Panc1 (cell line): Measurements from ENCODE around the gene DDX55. TPM values are rescaled to one million over a fixed set of nuclear protein-coding genes. Genes with fewer than 3 reads are reported as not detected.

ENCODE experiments used
- ATAC-seq: fragments of 200-7000 bp; cut with Tn5 transposase; 2 replicates; pipeline ENCODE4 v1.9.1; 2020; ENCODE audit warnings: mild to moderate bottlenecking, moderate library complexity
- BruUV-seq: library from RNA; stranded (reverse); fragments of 400-500 nt; replicated peaks from 2 replicates; lab custom pipeline; 2021; lab: Mats Ljungman, UMichigan
- CTCF ChIA-PET: fragments of 300-600 bp; sonication (Branson Sonifier 250); formaldehyde crosslinking; loops from one replicate; lab custom pipeline; 2022; ENCODE audit warnings: antibody characterized with exemption; lab: Charles Lee
- POLR2A ChIA-PET: fragments of 300-600 bp; sonication (Branson Sonifier 250); formaldehyde crosslinking; loops from one replicate; lab custom pipeline; 2022; ENCODE audit warnings: antibody characterized with exemption; lab: Charles Lee
- DNase-seq: peaks from one replicate; pipeline ENCODE4 v3.0.0-alpha.2; 2010; ENCODE audit warnings: low read depth, low spot score
- H3K27ac ChIP-seq: 2 replicates; pipeline ENCODE4 v1.5.1; 2011; ENCODE audit warnings: mild to moderate bottlenecking, low read length, inconsistent platforms
- H3K27me3 ChIP-seq: fragments of 200-500 bp; sonication (Bioruptor generic); 2 replicates; pipeline ENCODE4 v1.6.0; 2014; ENCODE audit warnings: low read length, inconsistent platforms; ENCODE audit not compliant: control insufficient read depth, insufficient read depth
- H3K36me3 ChIP-seq: fragments of 200-500 bp; sonication (Bioruptor generic); 2 replicates; pipeline ENCODE4 v1.5.1; 2014; ENCODE audit warnings: inconsistent platforms, mild to moderate bottlenecking, low read length, moderate library complexity; ENCODE audit not compliant: control insufficient read depth, insufficient read depth
- H3K4me1 ChIP-seq: 2 replicates; pipeline ENCODE4 v1.5.1; 2011; ENCODE audit warnings: inconsistent platforms, mild to moderate bottlenecking, low read length, moderate library complexity; ENCODE audit not compliant: control insufficient read depth, insufficient read depth
- H3K4me3 ChIP-seq, 2 experiments: 2 replicates each; pipeline ENCODE4 v1.5.1; 2011 to 2012; ENCODE audit warnings: low read depth in 2 of 2, low read length in 2 of 2, mild to moderate bottlenecking in 2 of 2, inconsistent platforms in 1 of 2, moderate library complexity in 1 of 2
- H3K9me3 ChIP-seq: fragments of 200-500 bp; sonication (Bioruptor generic); 2 replicates; pipeline ENCODE4 v1.5.1; 2014; ENCODE audit warnings: low read depth, mild to moderate bottlenecking, inconsistent platforms, low read length, moderate library complexity; ENCODE audit not compliant: control insufficient read depth, insufficient read depth
- POLR2AphosphoS5 ChIP-seq: IDR thresholded peaks from 2 replicates; pipeline ENCODE4 v1.6.1; 2012; ENCODE audit warnings: mild to moderate bottlenecking, low read depth, low read length, moderate library complexity
- SIN3A ChIP-seq: IDR thresholded peaks from 2 replicates; pipeline ENCODE4 v1.6.1; 2012; ENCODE audit warnings: low read depth, mild to moderate bottlenecking, low read length, moderate library complexity, borderline replicate concordance; ENCODE audit not compliant: insufficient read depth
- TCF7L2 ChIP-seq: IDR thresholded peaks from 2 replicates; pipeline ENCODE4 v1.6.1; 2011; ENCODE audit warnings: mild to moderate bottlenecking, low read depth, low read length, inconsistent platforms
- in situ Hi-C: cut with HindIII; loops from 2 replicates; pipeline ENCODE4 v1.10.0; 2016; ENCODE audit warnings: low sequenced_read_pairs, low pct_unique_long_range_greater_than_20kb
- intact Hi-C: fragments of 100-400 bp; cut with micrococcal nuclease; formaldehyde crosslinking; loops from one replicate; pipeline ENCODE4 v1.10.0; 2022; ENCODE audit not compliant: unreplicated experiment
- total RNA-seq: library from RNA; stranded (reverse); gene quantifications from one replicate; pipeline ENCODE4 v1.2.1, GENCODE V29; 2021; ENCODE audit not compliant: unreplicated experiment
- TF ChIP-seq, protein P1 (sequence below), 2 experiments: IDR thresholded peaks; 2 replicates each; pipeline ENCODE4 v1.6.1; 2011 to 2012; ENCODE audit warnings: low read depth in 2 of 2, control low read depth in 1 of 2, low read length in 1 of 2, mild to moderate bottlenecking in 1 of 2, moderate library complexity in 1 of 2; ENCODE audit not compliant: insufficient read depth in 1 of 2
- TF ChIP-seq, protein P2 (sequence below): fragments of 450-650 bp; IDR thresholded peaks from 2 replicates; pipeline ENCODE4 v1.5.1; 2017; ENCODE audit warnings: mild to moderate bottlenecking

Gene DDX55
- total RNA-seq, 1 experiment from 2014 or later = 46.3 TPM

DNA sequence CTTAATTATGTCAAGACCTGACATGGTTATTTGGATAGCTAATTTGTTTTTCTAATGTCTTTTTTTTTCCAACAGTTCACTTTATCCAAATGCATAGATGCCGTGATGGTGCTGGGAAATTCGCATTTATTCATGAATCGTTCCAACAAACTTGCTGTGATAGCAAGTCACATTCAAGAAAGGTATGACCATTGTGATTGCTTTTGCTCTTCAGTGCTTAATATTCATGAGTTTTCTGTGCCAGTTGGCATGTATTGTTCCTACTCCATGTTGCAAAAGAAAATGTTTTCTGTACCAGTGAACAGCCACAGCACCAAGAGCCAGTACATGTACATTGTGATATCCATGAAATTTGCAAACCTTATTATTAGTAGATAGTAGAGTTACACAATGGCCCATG, 43.5 kb downstream of the DDX55 start:
- BruUV-seq = no TSS peak
- DNase-seq (no peak), ATAC-seq (no peak)
- ChIA-PET CTCF (no interaction called here), POLR2A (no interaction called here)
- TF ChIP-seq, protein P1, sequence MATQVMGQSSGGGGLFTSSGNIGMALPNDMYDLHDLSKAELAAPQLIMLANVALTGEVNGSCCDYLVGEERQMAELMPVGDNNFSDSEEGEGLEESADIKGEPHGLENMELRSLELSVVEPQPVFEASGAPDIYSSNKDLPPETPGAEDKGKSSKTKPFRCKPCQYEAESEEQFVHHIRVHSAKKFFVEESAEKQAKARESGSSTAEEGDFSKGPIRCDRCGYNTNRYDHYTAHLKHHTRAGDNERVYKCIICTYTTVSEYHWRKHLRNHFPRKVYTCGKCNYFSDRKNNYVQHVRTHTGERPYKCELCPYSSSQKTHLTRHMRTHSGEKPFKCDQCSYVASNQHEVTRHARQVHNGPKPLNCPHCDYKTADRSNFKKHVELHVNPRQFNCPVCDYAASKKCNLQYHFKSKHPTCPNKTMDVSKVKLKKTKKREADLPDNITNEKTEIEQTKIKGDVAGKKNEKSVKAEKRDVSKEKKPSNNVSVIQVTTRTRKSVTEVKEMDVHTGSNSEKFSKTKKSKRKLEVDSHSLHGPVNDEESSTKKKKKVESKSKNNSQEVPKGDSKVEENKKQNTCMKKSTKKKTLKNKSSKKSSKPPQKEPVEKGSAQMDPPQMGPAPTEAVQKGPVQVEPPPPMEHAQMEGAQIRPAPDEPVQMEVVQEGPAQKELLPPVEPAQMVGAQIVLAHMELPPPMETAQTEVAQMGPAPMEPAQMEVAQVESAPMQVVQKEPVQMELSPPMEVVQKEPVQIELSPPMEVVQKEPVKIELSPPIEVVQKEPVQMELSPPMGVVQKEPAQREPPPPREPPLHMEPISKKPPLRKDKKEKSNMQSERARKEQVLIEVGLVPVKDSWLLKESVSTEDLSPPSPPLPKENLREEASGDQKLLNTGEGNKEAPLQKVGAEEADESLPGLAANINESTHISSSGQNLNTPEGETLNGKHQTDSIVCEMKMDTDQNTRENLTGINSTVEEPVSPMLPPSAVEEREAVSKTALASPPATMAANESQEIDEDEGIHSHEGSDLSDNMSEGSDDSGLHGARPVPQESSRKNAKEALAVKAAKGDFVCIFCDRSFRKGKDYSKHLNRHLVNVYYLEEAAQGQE (IDR thresholded peaks at IDR 0.05; ENCODE audit: insufficient read depth in 1 of 2, low read depth in 2 of 2, low read length in 1 of 2) = no peak
- TF ChIP-seq, protein P2, sequence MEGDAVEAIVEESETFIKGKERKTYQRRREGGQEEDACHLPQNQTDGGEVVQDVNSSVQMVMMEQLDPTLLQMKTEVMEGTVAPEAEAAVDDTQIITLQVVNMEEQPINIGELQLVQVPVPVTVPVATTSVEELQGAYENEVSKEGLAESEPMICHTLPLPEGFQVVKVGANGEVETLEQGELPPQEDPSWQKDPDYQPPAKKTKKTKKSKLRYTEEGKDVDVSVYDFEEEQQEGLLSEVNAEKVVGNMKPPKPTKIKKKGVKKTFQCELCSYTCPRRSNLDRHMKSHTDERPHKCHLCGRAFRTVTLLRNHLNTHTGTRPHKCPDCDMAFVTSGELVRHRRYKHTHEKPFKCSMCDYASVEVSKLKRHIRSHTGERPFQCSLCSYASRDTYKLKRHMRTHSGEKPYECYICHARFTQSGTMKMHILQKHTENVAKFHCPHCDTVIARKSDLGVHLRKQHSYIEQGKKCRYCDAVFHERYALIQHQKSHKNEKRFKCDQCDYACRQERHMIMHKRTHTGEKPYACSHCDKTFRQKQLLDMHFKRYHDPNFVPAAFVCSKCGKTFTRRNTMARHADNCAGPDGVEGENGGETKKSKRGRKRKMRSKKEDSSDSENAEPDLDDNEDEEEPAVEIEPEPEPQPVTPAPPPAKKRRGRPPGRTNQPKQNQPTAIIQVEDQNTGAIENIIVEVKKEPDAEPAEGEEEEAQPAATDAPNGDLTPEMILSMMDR = no peak
- TF ChIP-seq TCF7L2 (no peak), SIN3A (no peak), POLR2AphosphoS5 (no peak)
- Histone ChIP-seq H3K36me3 (peaks cover 15% of the 10 kb centered on the region; the same call in 1 of the 2 replicates), H3K9me3 (no peaks in the 10 kb centered on the region), H3K4me1 (no peaks in the 10 kb centered on the region), H3K4me3 (no peak overlapping the region), H3K27me3 (no peaks in the 10 kb centered on the region), H3K27ac (no peak overlapping the region)
- in situ Hi-C loops (no loop called here), intact Hi-C loops (no loop called here)

- in situ Hi-C loops (no loop called here), intact Hi-C loops (no loop called here)
- CTCF ChIA-PET = no interaction called here
- POLR2A ChIA-PET = no interaction called here
- no peaks in the 10 kb centered on the region for H3K27me3 ChIP-seq
- DNase-seq = no peak
- H3K4me3 ChIP-seq = no peak overlapping the region
- no TSS peak for BruUV-seq
- no peaks in the 10 kb centered on the region for H3K4me1 ChIP-seq
- H3K9me3 ChIP-seq = no peaks in the 10 kb centered on the region
- H3K27ac ChIP-seq = no peak overlapping the region
- TF ChIP-seq TCF7L2 (no peak), POLR2AphosphoS5 (no peak), SIN3A (no peak)
- TF ChIP-seq, protein P2 = no peak
- TF ChIP-seq, protein P1 (IDR thresholded peaks at IDR 0.05; ENCODE audit: insufficient read depth in 1 of 2, low read depth in 2 of 2, low read length in 1 of 2) = no peak
- H3K36me3 ChIP-seq = peaks cover 15% of the 10 kb centered on the region; the same call in 1 of the 2 replicates
- ATAC-seq = no peak
These were observed 44.0 kb downstream of the DDX55 start for GRCh38 chr12:123645878-123646277.
